NCI-H187 (cell line): ENCODE measurements around the gene PHACTR2.
"Not testable (repeated sequence)": the region's sequence is repeated elsewhere in the genome, so short reads cannot be mapped to it uniquely, and the experiment has no call there.

Source experiments
- DNase-seq, 2 experiments: peaks; one replicate each; lab custom pipeline; 2025; lab: John Stamatoyannopoulos, UW

PHACTR2 gene

GRCh38 chr6:143859891-143860660 is 182.3 kb downstream of the PHACTR2 start:
- no peak for DNase-seq

GRCh38 chr6:143863771-143864170 is 186.0 kb downstream of the PHACTR2 start:
- DNase-seq, result no peak

GRCh38 chr6:143864234-143864633 is 186.5 kb downstream of the PHACTR2 start, which contains the start of gene ZC2HC1B:
ZC2HC1B (plus strand) TSS chr6:143864474; CDS start chr6:143864540, 66 bp downstream.
- DNase-seq, result no peak

- no peak for DNase-seq
Measured at GRCh38 chr6:143867236-143867635, 189.5 kb downstream of the PHACTR2 start.

GRCh38 chr6:143868808-143869207 is 191.0 kb downstream of the PHACTR2 start:
- DNase-seq, result not testable (repeated sequence)

GRCh38 chr6:143871202-143871730 is 193.5 kb downstream of the PHACTR2 start:
- DNase-seq, result not testable (repeated sequence)

- no peak for DNase-seq
Measured at GRCh38 chr6:143872201-143872600, 194.4 kb downstream of the PHACTR2 start.

GRCh38 chr6:143873600-143873999 is 195.8 kb downstream of the PHACTR2 start:
- not testable (repeated sequence) for DNase-seq

- DNase-seq, result not testable (repeated sequence)
Measured at GRCh38 chr6:143874503-143874902, 196.7 kb downstream of the PHACTR2 start.

- DNase-seq, result no peak
Measured at GRCh38 chr6:143877584-143878271, 200.0 kb downstream of the PHACTR2 start.

GRCh38 chr6:143878272-143878760 is 200.6 kb downstream of the PHACTR2 start:
- no peak for DNase-seq

- DNase-seq, result no peak
Measured at GRCh38 chr6:143880412-143880811, 202.6 kb downstream of the PHACTR2 start.
